HEK293T (cell line): ENCODE results near the gene TGFBR2.

ENCODE experiments used
- BHLHE40 ChIP-seq: fragments of 450-650 bp; IDR thresholded peaks from 2 replicates; pipeline ENCODE4 v1.6.1; 2016; ENCODE audit warnings: mild to moderate bottlenecking, moderate library complexity, borderline replicate concordance
- CTBP1 ChIP-seq: fragments of 450-650 bp; IDR thresholded peaks from 2 replicates; pipeline ENCODE4 v1.6.1; 2016; ENCODE audit warnings: borderline replicate concordance
- ELF4 ChIP-seq: fragments of 450-650 bp; IDR thresholded peaks from 2 replicates; pipeline ENCODE4 v1.6.1; 2017; ENCODE audit warnings: antibody characterized with exemption
- FOXM1 ChIP-seq: fragments of 450-650 bp; IDR thresholded peaks from 2 replicates; pipeline ENCODE4 v1.6.1; 2017; ENCODE audit warnings: mild to moderate bottlenecking, borderline replicate concordance
- HDGF ChIP-seq: fragments of 450-650 bp; IDR thresholded peaks from 2 replicates; pipeline ENCODE4 v1.6.1; 2017; ENCODE audit warnings: antibody characterized with exemption, borderline replicate concordance
- NFRKB ChIP-seq: fragments of 450-650 bp; IDR thresholded peaks from 2 replicates; pipeline ENCODE4 v1.6.1; 2016; ENCODE audit warnings: mild to moderate bottlenecking, moderate library complexity
- SP1 ChIP-seq: fragments of 450-650 bp; IDR thresholded peaks from 2 replicates; pipeline ENCODE4 v1.6.1; 2017
- SUZ12 ChIP-seq: fragments of 450-650 bp; IDR thresholded peaks from 2 replicates; pipeline ENCODE4 v1.6.1; 2016; ENCODE audit warnings: mild to moderate bottlenecking
- TARDBP ChIP-seq: fragments of 450-650 bp; IDR thresholded peaks from 2 replicates; pipeline ENCODE4 v1.6.1; 2016
- ZNF384 ChIP-seq: fragments of 450-650 bp; IDR thresholded peaks from 2 replicates; pipeline ENCODE4 v1.6.1; 2016
- TF ChIP-seq, protein P1 (sequence below): fragments of 450-650 bp; IDR thresholded peaks from 2 replicates; pipeline ENCODE4 v1.6.1; 2016

- TF ChIP-seq FOXM1 (no peak), HDGF (no peak), SP1 (no peak), CTBP1 (no peak), BHLHE40 (no peak), ELF4 (no peak), ZNF384 (no peak), SUZ12 (no peak), TARDBP (no peak), NFRKB (no peak)
- TF ChIP-seq, protein P1, sequence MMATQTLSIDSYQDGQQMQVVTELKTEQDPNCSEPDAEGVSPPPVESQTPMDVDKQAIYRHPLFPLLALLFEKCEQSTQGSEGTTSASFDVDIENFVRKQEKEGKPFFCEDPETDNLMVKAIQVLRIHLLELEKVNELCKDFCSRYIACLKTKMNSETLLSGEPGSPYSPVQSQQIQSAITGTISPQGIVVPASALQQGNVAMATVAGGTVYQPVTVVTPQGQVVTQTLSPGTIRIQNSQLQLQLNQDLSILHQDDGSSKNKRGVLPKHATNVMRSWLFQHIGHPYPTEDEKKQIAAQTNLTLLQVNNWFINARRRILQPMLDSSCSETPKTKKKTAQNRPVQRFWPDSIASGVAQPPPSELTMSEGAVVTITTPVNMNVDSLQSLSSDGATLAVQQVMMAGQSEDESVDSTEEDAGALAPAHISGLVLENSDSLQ, result no peak
These were observed 78.0 kb downstream of the TGFBR2 start for GRCh38 chr3:30684356-30684755.
